H9 (cell line): ENCODE results near the gene GNPTAB. TPM values are rescaled to one million over a fixed set of nuclear protein-coding genes. Genes with fewer than 3 reads are reported as not detected.
A peak's percentile ranks its signal among the peaks of the same experiment; 100 is the strongest.

Experiments
- DNase-seq: peaks from one replicate; pipeline ENCODE4 v3.0.0-alpha.2; 2017
- H2AFZ ChIP-seq: one replicate; pipeline ENCODE4 v1.6.1; 2013; ENCODE audit warnings: mild to moderate bottlenecking, low read length, control low read depth, moderate library complexity
- H2AK5ac ChIP-seq: 2 replicates; pipeline ENCODE4 v1.6.1; 2013; ENCODE audit warnings: low read length, control low read depth, mixed read lengths; ENCODE audit not compliant: insufficient read length
- H2BK120ac ChIP-seq: one replicate; pipeline ENCODE4 v1.6.1; 2013; ENCODE audit warnings: low read depth, mild to moderate bottlenecking, low read length, control low read depth, inconsistent platforms; ENCODE audit not compliant: poor library complexity, severe bottlenecking
- H2BK12ac ChIP-seq: 2 replicates; pipeline ENCODE4 v1.6.1; 2013; ENCODE audit warnings: low read length, control low read depth, mixed read lengths, low read depth; ENCODE audit not compliant: insufficient read length
- H2BK15ac ChIP-seq: 2 replicates; pipeline ENCODE4 v1.6.1; 2013; ENCODE audit warnings: low read depth, low read length, control low read depth
- H2BK20ac ChIP-seq: one replicate; pipeline ENCODE4 v1.6.1; 2013; ENCODE audit warnings: low read depth, mild to moderate bottlenecking, low read length, control low read depth, inconsistent platforms; ENCODE audit not compliant: poor library complexity, severe bottlenecking
- H2BK5ac ChIP-seq: 2 replicates; pipeline ENCODE4 v1.6.1; 2013; ENCODE audit warnings: low read length, control low read depth, mixed read lengths; ENCODE audit not compliant: insufficient read length
- H3K14ac ChIP-seq: 2 replicates; pipeline ENCODE4 v1.6.1; 2013; ENCODE audit warnings: low read length, control low read depth; ENCODE audit not compliant: insufficient read depth
- H3K18ac ChIP-seq: 2 replicates; pipeline ENCODE4 v1.6.1; 2013; ENCODE audit warnings: low read depth, mild to moderate bottlenecking, mixed read lengths, low read length, control low read depth; ENCODE audit not compliant: insufficient read length
- H3K23ac ChIP-seq: 2 replicates; pipeline ENCODE4 v1.6.1; 2013; ENCODE audit warnings: low read length, control low read depth, mixed read lengths, low read depth; ENCODE audit not compliant: insufficient read length
- H3K23me2 ChIP-seq: 2 replicates; pipeline ENCODE4 v1.6.1; 2013; ENCODE audit warnings: low read depth, mild to moderate bottlenecking, mixed read lengths, low read length, control low read depth; ENCODE audit not compliant: insufficient read length, poor library complexity, severe bottlenecking
- H3K27ac ChIP-seq: 2 replicates; pipeline ENCODE4 v1.5.1; 2013; ENCODE audit warnings: low read length, control low read depth, mixed read lengths, low read depth; ENCODE audit not compliant: insufficient read length
- H3K27me3 ChIP-seq: 2 replicates; pipeline ENCODE4 v1.6.1; 2013; ENCODE audit warnings: low read length, control low read depth, inconsistent platforms; ENCODE audit not compliant: insufficient read depth
- H3K4ac ChIP-seq: 2 replicates; pipeline ENCODE4 v1.6.1; 2013; ENCODE audit warnings: low read depth, mild to moderate bottlenecking, control low read depth, inconsistent platforms, low read length, moderate library complexity
- H3K4me1 ChIP-seq: 2 replicates; pipeline ENCODE4 v1.6.1; 2013; ENCODE audit warnings: low read length, control low read depth, inconsistent platforms; ENCODE audit not compliant: insufficient read depth
- H3K4me2 ChIP-seq: 2 replicates; pipeline ENCODE4 v1.6.1; 2013; ENCODE audit warnings: low read length, control low read depth, mixed read lengths; ENCODE audit not compliant: insufficient read length, insufficient read depth
- H3K56ac ChIP-seq: 2 replicates; pipeline ENCODE4 v1.6.1; 2013; ENCODE audit warnings: low read depth, mild to moderate bottlenecking, mixed read lengths, low read length, control low read depth; ENCODE audit not compliant: insufficient read length
- H3K79me1 ChIP-seq: 2 replicates; pipeline ENCODE4 v1.6.1; 2013; ENCODE audit warnings: low read depth, mild to moderate bottlenecking, moderate library complexity, low read length, control low read depth, inconsistent platforms; ENCODE audit not compliant: insufficient read depth, poor library complexity, severe bottlenecking
- H3K79me2 ChIP-seq: 2 replicates; pipeline ENCODE4 v1.6.1; 2013; ENCODE audit warnings: low read length, control low read depth, inconsistent platforms; ENCODE audit not compliant: insufficient read depth
- H3K9ac ChIP-seq: 2 replicates; pipeline ENCODE4 v1.6.1; 2013; ENCODE audit warnings: low read length, control low read depth, mixed read lengths; ENCODE audit not compliant: insufficient read length; ENCODE audit errors: extremely low read depth
- H3K9me3 ChIP-seq: one replicate; pipeline ENCODE4 v1.6.1; 2013; ENCODE audit warnings: low read depth, low read length, inconsistent platforms; ENCODE audit not compliant: control insufficient read depth
- H3T11ph ChIP-seq: one replicate; pipeline ENCODE4 v1.6.1; 2013; ENCODE audit warnings: mild to moderate bottlenecking, low read length, control low read depth, inconsistent platforms
- H4K20me1 ChIP-seq: one replicate; pipeline ENCODE4 v1.6.1; 2013; ENCODE audit not compliant: control insufficient read depth, insufficient read length, insufficient read depth
- H4K5ac ChIP-seq: 2 replicates; pipeline ENCODE4 v1.6.1; 2013; ENCODE audit warnings: low read depth, mild to moderate bottlenecking, mixed read lengths, low read length, control low read depth; ENCODE audit not compliant: insufficient read length
- H4K8ac ChIP-seq: replicated peaks from 2 replicates; pipeline ENCODE4 v1.6.1; 2013; ENCODE audit warnings: low read length, control low read depth, mixed read lengths, low read depth; ENCODE audit not compliant: insufficient read length
- H4K91ac ChIP-seq: 2 replicates; pipeline ENCODE4 v1.6.1; 2013; ENCODE audit warnings: low read depth, mild to moderate bottlenecking, moderate library complexity, mixed read lengths, low read length, control low read depth; ENCODE audit not compliant: insufficient read length
- H3K27ac Mint-ChIP-seq, 3 experiments: 2 replicates in 2 of 3; 3 replicates in 1 of 3; pipeline ENCODE4 v1.8.0; 2020 to 2021; ENCODE audit warnings: mixed read lengths in 3 of 3, mild to moderate bottlenecking in 1 of 3, moderate library complexity in 1 of 3
- H3K27me3 Mint-ChIP-seq: 2 replicates; pipeline ENCODE4 v1.8.0; 2021; ENCODE audit warnings: low read depth, mild to moderate bottlenecking, moderate library complexity, mixed read lengths
- H3K36me3 Mint-ChIP-seq, 3 experiments: 2 replicates in 2 of 3; 3 replicates in 1 of 3; pipeline ENCODE4 v1.8.0; 2020 to 2021; ENCODE audit warnings: low read depth in 3 of 3, mixed read lengths in 3 of 3; ENCODE audit not compliant: insufficient read depth in 1 of 3
- H3K4me1 Mint-ChIP-seq, 2 experiments: 2 replicates each; pipeline ENCODE4 v1.8.0; 2020; ENCODE audit warnings: mixed read lengths in 2 of 2
- H3K4me3 Mint-ChIP-seq, 2 experiments: 2 replicates in 1 of 2; 3 replicates in 1 of 2; pipeline ENCODE4 v1.8.0; 2020 to 2021; ENCODE audit warnings: mild to moderate bottlenecking in 2 of 2, mixed read lengths in 2 of 2, moderate library complexity in 1 of 2
- H3K9me3 Mint-ChIP-seq, 2 experiments: 2 replicates in 1 of 2; 3 replicates in 1 of 2; pipeline ENCODE4 v1.8.0; 2020; ENCODE audit warnings: mild to moderate bottlenecking in 2 of 2, mixed read lengths in 2 of 2, moderate library complexity in 1 of 2
- CTCF ChIP-seq: fragments of 200-600 bp; sonication (generic); conservative IDR thresholded peaks from 3 replicates; pipeline ENCODE4 v1.8.0; 2021; ENCODE audit warnings: antibody characterized with exemption, mild to moderate bottlenecking
- WGBS: extraction: QIAGEN DNeasy Blood & Tissue Kit; methylation state at CpG from one replicate; pipeline ENCODE4 v1.1.7; 2013; ENCODE audit warnings: missing lambda C conversion rate, low lambda C conversion rate, mixed read lengths; ENCODE audit not compliant: insufficient read length; ENCODE audit errors: extremely low coverage; 5-methylcytosine and 5-hydroxymethylcytosine counted together
- total RNA-seq: library from RNA; stranded (reverse); gene quantifications from 2 replicates; pipeline ENCODE4 v1.2.1, GENCODE V29; 2021

Gene GNPTAB
- total RNA-seq, 1 experiment from 2014 or later: 44.3 TPM

GRCh38 chr12:101743724-101744472, 86.9 kb downstream of the GNPTAB start:
- H3K36me3 Mint-ChIP-seq: peaks cover 0 to 31% (median 30%) of the 10 kb centered on the region in 3 experiments; a peak in 5 of 7 replicates
- no CpG with 5 or more reads among the region's 10 CpGs for WGBS
- H3K79me1 ChIP-seq: no peaks in the 10 kb centered on the region

More at GRCh38 chr12:101743724-101744472, 86.9 kb downstream of the GNPTAB start:
- no peak overlapping the region for H4K91ac ChIP-seq
- H3K27me3 ChIP-seq: no peaks in the 10 kb centered on the region
- no peaks in the 10 kb centered on the region for H3K9me3 ChIP-seq
- 0 out of 3 replicates have a peak, but pooled peaks have one; percentile 16 for TF ChIP-seq CTCF
- H2BK120ac ChIP-seq: no peak overlapping the region
- no peak overlapping the region for H3K23ac ChIP-seq
- no peak overlapping the region for H3K56ac ChIP-seq
- H2BK5ac ChIP-seq: no peak overlapping the region
- no peak overlapping the region for H3K18ac ChIP-seq
- no peak overlapping the region for H3K4me2 ChIP-seq
- no peaks in the 10 kb centered on the region for H3K9me3 Mint-ChIP-seq
- no peak overlapping the region for H3K14ac ChIP-seq
- H4K20me1 ChIP-seq: no peaks in the 10 kb centered on the region
- no peak overlapping the region for H2AFZ ChIP-seq
- H3K4me1 Mint-ChIP-seq: no peaks in the 10 kb centered on the region
- DNase-seq: no peak
- no peaks in the 10 kb centered on the region for H3K23me2 ChIP-seq
- H3K9ac ChIP-seq: no peak overlapping the region
- H3K79me2 ChIP-seq: no peaks in the 10 kb centered on the region
- no peak overlapping the region for H3K27ac Mint-ChIP-seq
- no peak overlapping the region for H2BK15ac ChIP-seq
- no peak overlapping the region for H2AK5ac ChIP-seq
- no peaks in the 10 kb centered on the region for H3K4me1 ChIP-seq
- no peak overlapping the region for H4K8ac ChIP-seq
- no peak overlapping the region for H2BK20ac ChIP-seq
- no peak overlapping the region for H3K4me3 Mint-ChIP-seq
- no peak overlapping the region for H2BK12ac ChIP-seq
- no peak overlapping the region for H3T11ph ChIP-seq
- no peak overlapping the region for H3K27ac ChIP-seq
- H3K27me3 Mint-ChIP-seq: no peaks in the 10 kb centered on the region
- no peak overlapping the region for H3K4ac ChIP-seq
- H4K5ac ChIP-seq: no peak overlapping the region
